ENCODE data around the gene DPP8.
"Not testable (repeated sequence)": the region's sequence is repeated elsewhere in the genome, so short reads cannot be mapped to it uniquely, and the experiment has no call there.

The DPP8 gene

GRCh38 chr15:65525622-65526021 lies 8.1 kb upstream of the DPP8 start:
- DNase-seq (ENCODE audit: low read depth in 2 of 3, low spot score in 1 of 3), result no peak

- DNase-seq (ENCODE audit: low read depth in 2 of 3, low spot score in 1 of 3), result no peak
Observed at GRCh38 chr15:65524226-65524625, 6.7 kb upstream of the DPP8 start.

- DNase-seq (ENCODE audit: low read depth in 2 of 3, low spot score in 1 of 3), result no peak
Observed at GRCh38 chr15:65521350-65521749, 3.9 kb upstream of the DPP8 start.

GRCh38 chr15:65518633-65519285 lies 1.3 kb upstream of the DPP8 start:
- DNase-seq (ENCODE audit: low read depth in 2 of 3, low spot score in 1 of 3), result no peak

- no peak for DNase-seq (ENCODE audit: low read depth in 2 of 3, low spot score in 1 of 3)
Observed at GRCh38 chr15:65517866-65518207, 348 bp upstream of the DPP8 start.

GRCh38 chr15:65512807-65513416 lies 4.6 kb downstream of the DPP8 start:
- no peak for DNase-seq (ENCODE audit: low read depth in 2 of 3, low spot score in 1 of 3)

GRCh38 chr15:65512189-65512588 lies 5.3 kb downstream of the DPP8 start:
- DNase-seq (ENCODE audit: low read depth in 2 of 3, low spot score in 1 of 3), result no peak

- no peak for DNase-seq (ENCODE audit: low read depth in 2 of 3, low spot score in 1 of 3)
Observed at GRCh38 chr15:65509321-65509720, 8.2 kb downstream of the DPP8 start.

GRCh38 chr15:65494076-65494475 lies 23.4 kb downstream of the DPP8 start:
- no peak for DNase-seq (ENCODE audit: low read depth in 2 of 3, low spot score in 1 of 3)

GRCh38 chr15:65484876-65485275 lies 32.6 kb downstream of the DPP8 start:
- DNase-seq (ENCODE audit: low read depth in 2 of 3, low spot score in 1 of 3), result no peak

GRCh38 chr15:65476903-65477302 lies 40.6 kb downstream of the DPP8 start:
- no peak for DNase-seq (ENCODE audit: low read depth in 2 of 3, low spot score in 1 of 3)

- DNase-seq (ENCODE audit: low read depth in 2 of 3, low spot score in 1 of 3), result no peak
Observed at GRCh38 chr15:65470866-65471265, 46.6 kb downstream of the DPP8 start.

- DNase-seq (ENCODE audit: low read depth in 2 of 3, low spot score in 1 of 3), result no peak
Observed at GRCh38 chr15:65468229-65468909, 49.1 kb downstream of the DPP8 start.

- no peak for DNase-seq (ENCODE audit: low read depth in 2 of 3, low spot score in 1 of 3)
Observed at GRCh38 chr15:65466901-65467300, 50.6 kb downstream of the DPP8 start.

GRCh38 chr15:65463096-65463495 lies 54.4 kb downstream of the DPP8 start:
- not testable (repeated sequence) for DNase-seq (ENCODE audit: low read depth in 2 of 3, low spot score in 1 of 3)

GRCh38 chr15:65460741-65461347 lies 56.6 kb downstream of the DPP8 start:
- peak; percentile 5 to 47 (median 32) for DNase-seq (ENCODE audit: low read depth in 2 of 3, low spot score in 1 of 3)

- DNase-seq (ENCODE audit: low read depth in 2 of 3, low spot score in 1 of 3), result not testable (repeated sequence)
Observed at GRCh38 chr15:65455256-65455655, 62.2 kb downstream of the DPP8 start.

- no peak for DNase-seq (ENCODE audit: low read depth in 2 of 3, low spot score in 1 of 3)
Observed at GRCh38 chr15:65451989-65452388, 65.5 kb downstream of the DPP8 start.

GRCh38 chr15:65450556-65450955 lies 66.9 kb downstream of the DPP8 start:
- DNase-seq (ENCODE audit: low read depth in 2 of 3, low spot score in 1 of 3), result no peak

- no peak for DNase-seq (ENCODE audit: low read depth in 2 of 3, low spot score in 1 of 3)
Observed at GRCh38 chr15:65447145-65447544, 70.3 kb downstream of the DPP8 start.

GRCh38 chr15:65434201-65434600 lies 83.3 kb downstream of the DPP8 start:
- DNase-seq (ENCODE audit: low read depth in 2 of 3, low spot score in 1 of 3), result no peak

- no peak for DNase-seq (ENCODE audit: low read depth in 2 of 3, low spot score in 1 of 3)
Observed at GRCh38 chr15:65431731-65432130, 85.8 kb downstream of the DPP8 start.
